ES-I3 (cell line): ENCODE measurements around the gene GIMAP6.
"Not testable (repeated sequence)": the region's sequence is repeated elsewhere in the genome, so short reads cannot be mapped to it uniquely, and the experiment has no call there.

ENCODE experiments used
- H3K36me3 ChIP-seq: 2 replicates; pipeline ENCODE4 v1.6.1; 2013; ENCODE audit warnings: mild to moderate bottlenecking, low read length, control low read depth, moderate library complexity; ENCODE audit not compliant: insufficient read depth
- H3K4me1 ChIP-seq: 2 replicates; pipeline ENCODE4 v1.6.1; 2013; ENCODE audit warnings: mild to moderate bottlenecking, control low read depth, low read length; ENCODE audit not compliant: insufficient read depth
- H3K9ac ChIP-seq: 2 replicates; pipeline ENCODE4 v1.6.1; 2013; ENCODE audit warnings: low read depth, mild to moderate bottlenecking, low read length, moderate library complexity
- H3K9me3 ChIP-seq: 2 replicates; pipeline ENCODE4 v1.6.1; 2013; ENCODE audit warnings: mild to moderate bottlenecking, low read length, moderate library complexity; ENCODE audit not compliant: control insufficient read depth, insufficient read depth

GIMAP6 gene

GRCh38 chr7:150626696-150627095 lies 5.5 kb downstream of the GIMAP6 start:
- Histone ChIP-seq H3K9ac (no peak overlapping the region), H3K9me3 (no peaks in the 10 kb centered on the region), H3K36me3 (no peaks in the 10 kb centered on the region), H3K4me1 (no peaks in the 10 kb centered on the region)

GRCh38 chr7:150621376-150621775 lies 10.8 kb downstream of the GIMAP6 start:
- Histone ChIP-seq H3K4me1 (no peaks in the 10 kb centered on the region), H3K9me3 (no peaks in the 10 kb centered on the region), H3K36me3 (no peaks in the 10 kb centered on the region), H3K9ac (no peak overlapping the region)

- H3K36me3 ChIP-seq, result no peaks in the 10 kb centered on the region
- no peaks in the 10 kb centered on the region for H3K9me3 ChIP-seq
- no peaks in the 10 kb centered on the region for H3K4me1 ChIP-seq
- H3K9ac ChIP-seq, result no peak overlapping the region
These were observed 11.4 kb downstream of the GIMAP6 start for GRCh38 chr7:150620617-150621371.

- Histone ChIP-seq H3K36me3 (no peaks in the 10 kb centered on the region), H3K9me3 (no peaks in the 10 kb centered on the region), H3K9ac (no peak overlapping the region), H3K4me1 (no peaks in the 10 kb centered on the region)
These were observed 12.1 kb downstream of the GIMAP6 start for GRCh38 chr7:150620061-150620460.

GRCh38 chr7:150615221-150615755 lies 16.9 kb downstream of the GIMAP6 start:
- not testable (repeated sequence) for H3K9me3 ChIP-seq, H3K9ac ChIP-seq, H3K36me3 ChIP-seq

GRCh38 chr7:150614426-150614825 lies 17.8 kb downstream of the GIMAP6 start:
- not testable (repeated sequence) for H3K4me1 ChIP-seq, H3K36me3 ChIP-seq, H3K9me3 ChIP-seq, H3K9ac ChIP-seq

More at GRCh38 chr7:150615221-150615755, 16.9 kb downstream of the GIMAP6 start:
- not testable (repeated sequence) for H3K4me1 ChIP-seq

GRCh38 chr7:150613880-150614279 lies 18.3 kb downstream of the GIMAP6 start:
- Histone ChIP-seq H3K9ac (no peak overlapping the region), H3K36me3 (no peaks in the 10 kb centered on the region), H3K9me3 (no peaks in the 10 kb centered on the region), H3K4me1 (no peaks in the 10 kb centered on the region)

GRCh38 chr7:150612925-150613324 lies 19.3 kb downstream of the GIMAP6 start:
- no peak overlapping the region for H3K9ac ChIP-seq
- no peaks in the 10 kb centered on the region for H3K9me3 ChIP-seq
- H3K4me1 ChIP-seq, result no peaks in the 10 kb centered on the region
- no peaks in the 10 kb centered on the region for H3K36me3 ChIP-seq

GRCh38 chr7:150610233-150610632 lies 22.0 kb downstream of the GIMAP6 start:
- H3K4me1 ChIP-seq, result no peaks in the 10 kb centered on the region
- no peaks in the 10 kb centered on the region for H3K36me3 ChIP-seq
- H3K9ac ChIP-seq, result no peak overlapping the region
- H3K9me3 ChIP-seq, result no peaks in the 10 kb centered on the region

- not testable (repeated sequence) for H3K4me1 ChIP-seq, H3K9ac ChIP-seq, H3K36me3 ChIP-seq, H3K9me3 ChIP-seq
These were observed 28.6 kb downstream of the GIMAP6 start for GRCh38 chr7:150603600-150603999.

- Histone ChIP-seq H3K9ac (no peak overlapping the region), H3K4me1 (no peaks in the 10 kb centered on the region), H3K9me3 (no peaks in the 10 kb centered on the region), H3K36me3 (no peaks in the 10 kb centered on the region)
These were observed 36.8 kb downstream of the GIMAP6 start for GRCh38 chr7:150595361-150595760.

- no peaks in the 10 kb centered on the region for H3K9me3 ChIP-seq
- H3K36me3 ChIP-seq, result no peaks in the 10 kb centered on the region
- no peak overlapping the region for H3K9ac ChIP-seq
- H3K4me1 ChIP-seq, result no peaks in the 10 kb centered on the region
These were observed 37.4 kb downstream of the GIMAP6 start for GRCh38 chr7:150594805-150595204.

GRCh38 chr7:150587551-150587950 lies 44.6 kb downstream of the GIMAP6 start:
- Histone ChIP-seq H3K9ac (no peak overlapping the region), H3K36me3 (no peaks in the 10 kb centered on the region), H3K9me3 (no peaks in the 10 kb centered on the region), H3K4me1 (no peaks in the 10 kb centered on the region)

- no peak overlapping the region for H3K9ac ChIP-seq
- H3K36me3 ChIP-seq, result no peaks in the 10 kb centered on the region
- no peaks in the 10 kb centered on the region for H3K9me3 ChIP-seq
- no peaks in the 10 kb centered on the region for H3K4me1 ChIP-seq
These were observed 45.4 kb downstream of the GIMAP6 start for GRCh38 chr7:150586785-150587152.

- Histone ChIP-seq H3K36me3 (no peaks in the 10 kb centered on the region), H3K9ac (no peak overlapping the region), H3K9me3 (no peaks in the 10 kb centered on the region), H3K4me1 (no peaks in the 10 kb centered on the region)
These were observed 46.0 kb downstream of the GIMAP6 start for GRCh38 chr7:150586068-150586784.
